Fibroblast of skin of scalp (primary cell): ENCODE results near the gene FAM131B.

Source experiments
- DNase-seq: peaks from one replicate; pipeline ENCODE4 v3.0.0-alpha.2; 2013

Gene FAM131B

GRCh38 chr7:143356414-143357050 lies 6.0 kb downstream of the FAM131B start:
- DNase-seq, result no peak

GRCh38 chr7:143355450-143356385 lies 6.8 kb downstream of the FAM131B start:
- no peak for DNase-seq

DNA sequence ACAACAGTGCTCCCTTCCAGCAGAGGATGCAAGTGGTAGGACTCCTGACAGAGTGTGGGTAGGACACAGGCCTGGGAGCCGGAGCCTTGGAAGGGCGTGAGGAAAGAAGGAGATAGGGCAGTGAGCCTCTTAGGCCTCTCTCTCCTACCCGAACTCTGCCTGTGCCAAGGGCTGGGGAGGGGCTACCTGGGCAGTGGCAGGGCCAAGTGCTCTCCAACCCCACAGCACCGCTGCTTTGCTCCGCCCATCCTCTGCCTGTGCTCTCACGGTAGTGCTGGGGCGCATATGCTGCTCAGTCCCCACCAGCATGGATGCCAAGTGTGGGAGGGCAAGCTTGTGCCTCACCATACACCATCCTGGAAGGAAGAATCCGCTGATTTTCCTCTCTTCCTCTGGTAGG lies 7.5 kb downstream of the FAM131B start:
- DNase-seq, result no peak

GRCh38 chr7:143354376-143354775 lies 8.1 kb downstream of the FAM131B start:
- DNase-seq, result no peak

GRCh38 chr7:143352531-143353002 lies 9.9 kb downstream of the FAM131B start:
- no peak for DNase-seq

GRCh38 chr7:143351574-143351973 lies 10.9 kb downstream of the FAM131B start:
- no peak for DNase-seq

DNA sequence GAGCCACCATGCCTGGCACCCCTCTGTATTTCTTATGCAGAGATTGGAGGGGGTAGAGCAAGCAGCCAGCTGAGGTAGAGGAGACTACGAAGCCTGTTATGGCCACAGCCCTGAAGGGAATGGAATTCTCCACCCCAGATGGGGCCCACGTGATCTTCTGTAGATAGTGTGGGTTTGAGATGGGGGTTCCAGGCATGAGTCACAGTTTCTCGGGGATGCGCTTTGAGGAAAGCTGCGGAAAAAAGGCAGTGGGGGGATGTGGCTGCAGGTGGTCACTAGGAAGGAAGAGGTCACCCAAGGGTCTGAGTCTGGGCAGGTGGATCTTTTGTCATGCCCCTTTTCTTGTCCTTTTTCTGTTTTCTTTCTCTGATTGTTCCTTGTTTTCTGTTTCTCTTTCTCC lies 11.5 kb downstream of the FAM131B start:
- DNase-seq, result no peak

- DNase-seq, result no peak
Measured at GRCh38 chr7:143347950-143348349, 14.6 kb downstream of the FAM131B start.

GRCh38 chr7:143346018-143346417 lies 16.5 kb downstream of the FAM131B start:
- DNase-seq, result no peak

DNA sequence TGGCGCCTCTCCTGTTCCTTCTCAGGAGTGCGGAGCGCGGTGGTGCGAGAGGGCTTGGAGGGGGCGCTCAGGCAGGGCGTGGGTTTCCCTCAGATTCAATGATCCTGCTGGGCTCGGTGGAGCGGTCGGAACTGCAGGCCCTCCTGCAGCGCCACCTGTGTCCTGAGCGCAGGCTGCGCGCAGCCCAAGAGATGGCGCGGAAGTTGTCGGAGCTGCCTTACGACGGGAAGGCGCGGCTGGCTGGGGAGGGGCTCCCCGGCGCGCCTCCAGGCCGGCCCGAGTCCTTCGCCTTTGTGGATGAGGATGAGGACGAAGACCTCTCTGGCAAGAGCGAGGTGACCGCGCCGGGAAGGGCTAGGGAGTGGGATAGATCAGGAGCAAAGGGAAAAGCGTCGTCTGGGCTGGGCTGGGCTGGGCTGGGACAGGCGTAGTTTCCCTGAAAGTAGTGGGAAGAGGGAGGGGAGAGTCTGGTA lies 17.0 kb downstream of the FAM131B start:
- peak; percentile 22 for DNase-seq

GRCh38 chr7:143343596-143343995 lies 18.9 kb downstream of the FAM131B start:
- no peak for DNase-seq

- no peak for DNase-seq
Measured at GRCh38 chr7:143341842-143342241, 20.7 kb downstream of the FAM131B start.

DNA sequence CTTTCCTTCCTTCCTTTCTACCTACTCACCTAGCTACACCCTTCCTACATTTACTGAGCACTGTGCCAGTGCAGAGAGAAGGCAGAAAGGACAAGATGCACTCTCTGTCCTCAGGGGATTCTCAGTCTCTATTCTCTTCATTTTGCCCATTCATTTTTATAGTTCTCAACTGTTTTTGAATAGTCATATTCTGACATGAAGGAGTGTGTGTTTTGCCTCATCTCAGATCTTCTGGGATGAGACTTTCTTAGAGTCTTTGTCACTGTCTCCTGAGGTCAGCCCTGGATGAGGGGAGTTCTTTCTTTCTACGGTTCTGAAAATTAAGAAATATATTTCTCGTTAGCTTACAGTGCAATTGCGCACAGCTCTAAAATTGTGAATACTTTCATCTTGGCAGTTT lies 25.3 kb downstream of the FAM131B start:
- DNase-seq, result no peak

DNA sequence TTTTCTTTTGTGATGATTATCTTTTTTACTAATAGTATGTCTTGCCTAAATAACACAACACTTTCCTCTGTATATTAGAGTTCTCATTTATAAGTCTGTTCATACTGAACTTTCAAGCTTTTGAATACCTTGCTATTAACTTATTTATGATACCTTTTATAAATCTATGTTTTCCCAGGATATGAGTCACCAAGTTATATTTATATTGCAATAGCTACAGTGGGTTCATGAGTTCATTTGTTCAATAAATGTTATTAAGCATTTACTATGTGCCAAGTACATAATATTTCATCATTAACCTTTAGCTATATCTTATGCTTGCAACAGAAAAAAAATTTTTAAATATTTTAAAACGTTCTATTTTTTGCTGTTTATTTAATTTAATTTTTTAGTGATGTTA lies 28.3 kb downstream of the FAM131B start:
- DNase-seq, result no peak

DNA sequence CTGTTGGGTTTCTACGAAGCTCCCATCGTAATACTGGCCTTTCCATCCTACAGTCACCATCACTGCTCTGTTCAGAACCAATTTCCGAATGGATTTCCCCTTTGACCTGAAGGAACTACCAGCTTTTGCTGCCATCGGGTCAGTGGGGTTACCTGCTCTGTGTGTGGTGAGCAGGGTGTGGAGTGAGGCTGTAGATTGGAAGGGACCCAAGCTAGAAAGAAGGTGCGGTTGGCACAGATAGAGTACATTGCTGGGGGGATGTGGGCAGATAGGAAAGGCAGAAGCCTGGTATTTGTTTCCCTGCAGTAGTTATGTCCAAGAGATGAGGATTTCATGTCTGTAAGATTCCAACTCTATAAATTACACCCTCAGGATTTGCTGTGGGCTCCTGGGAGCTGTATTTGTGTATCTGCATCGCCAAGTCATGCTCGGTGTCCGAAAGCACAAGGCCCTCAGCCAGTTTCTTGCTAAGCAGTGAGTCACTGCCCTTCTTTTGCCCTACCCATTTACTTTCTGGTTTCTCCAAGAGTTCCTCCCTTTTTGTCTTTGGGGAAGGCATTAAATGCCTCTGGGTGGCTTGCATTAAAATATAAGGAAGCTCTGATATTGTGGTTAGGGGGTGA lies 31.2 kb downstream of the FAM131B start:
- peak; percentile 74 for DNase-seq

GRCh38 chr7:143329471-143330170 lies 32.9 kb downstream of the FAM131B start:
- no peak for DNase-seq

DNA sequence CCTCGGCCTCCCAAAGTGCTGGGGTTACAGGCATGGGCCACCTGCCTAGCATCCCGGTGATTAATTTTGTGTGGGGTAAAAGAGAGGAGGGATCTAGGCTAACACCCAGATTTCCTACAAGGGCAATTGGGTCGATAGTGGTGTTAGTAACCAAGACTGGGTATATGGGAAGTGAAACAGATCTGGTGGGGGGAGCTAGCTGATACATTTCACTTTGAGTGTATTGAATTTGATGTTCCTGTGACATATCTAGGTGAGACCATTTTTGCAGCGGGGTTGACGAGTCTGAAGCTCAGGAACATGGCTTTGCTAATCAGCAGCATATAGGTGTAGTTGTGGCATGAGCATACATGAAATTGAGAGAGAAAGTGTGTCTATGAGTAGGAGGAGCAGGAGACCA lies 34.6 kb downstream of the FAM131B start:
- no peak for DNase-seq

DNA sequence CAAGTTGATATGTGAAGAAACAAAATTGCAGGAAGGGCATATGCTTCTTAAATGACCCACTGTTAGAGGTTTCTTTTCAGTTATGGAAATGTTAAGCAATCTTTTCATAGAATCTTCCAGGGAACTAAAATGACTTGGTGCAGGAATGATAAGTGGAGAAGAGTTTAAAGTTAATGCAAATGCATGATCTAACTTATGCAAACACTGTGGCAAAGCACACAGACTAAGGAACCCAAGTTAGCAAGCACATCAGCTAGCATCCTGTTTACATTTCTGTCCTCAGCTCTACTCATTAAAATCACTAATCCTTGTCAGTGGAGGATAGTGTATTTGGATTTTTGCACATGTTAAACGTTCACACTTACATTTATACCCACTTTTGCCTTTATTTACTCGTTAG lies 37.3 kb downstream of the FAM131B start:
- no peak for DNase-seq

DNA sequence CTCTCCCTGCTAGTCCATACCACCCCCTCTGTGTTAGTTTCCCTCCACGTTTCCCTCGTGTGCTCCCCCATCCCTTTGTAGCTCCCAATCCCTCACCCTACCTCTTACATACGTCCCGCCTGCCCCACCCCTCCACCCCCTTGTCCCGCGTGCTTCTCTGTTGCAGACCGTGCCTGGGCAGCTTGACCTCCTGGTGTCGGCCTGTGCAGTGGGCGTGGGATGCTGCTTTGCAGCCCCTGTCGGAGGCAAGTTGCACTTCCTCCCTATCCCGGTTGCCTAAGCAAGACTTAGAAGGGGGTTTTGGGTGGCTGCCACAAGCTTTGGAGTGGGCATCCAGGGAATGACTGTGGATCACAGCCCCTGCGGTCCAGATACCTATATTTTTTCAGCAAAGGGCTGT lies 38.9 kb downstream of the FAM131B start:
- DNase-seq, result no peak

GRCh38 chr7:143322760-143323633 lies 39.5 kb downstream of the FAM131B start:
- no peak for DNase-seq

DNA sequence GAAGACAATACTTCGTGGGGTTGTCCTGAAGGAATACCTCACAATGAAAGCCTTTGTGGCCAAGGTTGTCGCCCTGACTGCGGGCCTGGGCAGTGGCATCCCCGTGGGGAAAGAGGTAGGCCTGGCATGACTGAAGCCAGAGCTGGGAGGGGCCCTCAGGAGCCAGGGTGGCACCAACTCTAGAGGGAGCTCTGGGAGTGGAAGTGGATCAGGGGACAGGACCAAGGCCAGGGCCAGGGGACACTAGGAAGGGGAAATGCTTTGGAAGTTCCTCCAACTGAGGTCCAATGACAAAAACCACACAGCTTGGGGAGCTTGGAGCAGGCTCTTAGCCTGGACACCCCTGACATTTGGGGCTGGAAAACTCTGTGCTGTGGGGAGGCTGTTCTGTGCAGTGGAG lies 40.8 kb downstream of the FAM131B start:
- no peak for DNase-seq

DNA sequence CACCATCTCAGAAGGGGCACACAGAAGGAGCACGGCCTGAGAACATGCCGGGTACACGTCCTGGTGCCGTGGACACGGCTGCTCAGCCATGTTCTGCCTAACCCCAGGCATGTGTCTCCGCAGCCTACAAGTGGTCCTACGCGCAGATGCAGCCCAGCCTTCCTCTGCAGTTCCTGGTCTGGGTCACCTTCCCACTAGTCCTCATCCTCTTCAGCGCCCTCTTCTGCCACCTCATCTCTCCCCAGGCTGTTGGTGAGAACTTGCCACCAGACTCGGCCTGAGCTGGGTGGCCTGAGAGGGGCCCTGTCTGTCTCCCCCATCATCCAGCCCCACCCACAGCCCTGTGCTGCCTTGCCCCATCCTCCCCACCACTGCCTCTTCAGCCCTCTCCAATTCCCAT lies 41.3 kb downstream of the FAM131B start:
- DNase-seq, result no peak
